Putamen (tissue), 1 donor: Measurements from ENCODE around the gene OR5D14.

Source experiments
- DNase-seq: peaks from one replicate; pipeline ENCODE4 v3.0.0-alpha.2; 2016; ENCODE audit warnings: low spot score

The OR5D14 gene

GRCh38 chr11:55795256-55795655 lies at the start of gene OR5D14:
Gene OR5D14, plus strand, starts transcription at chr11:55795556. Its CDS starts 0 bp downstream, at chr11:55795556.
- no peak for DNase-seq

- no peak for DNase-seq
Observed at GRCh38 chr11:55773138-55773537, 22.2 kb upstream of the OR5D14 start, which contains the start of gene OR5D13. Gene OR5D13, plus strand, starts transcription at chr11:55773438. Its CDS starts 0 bp downstream, at chr11:55773438.

- DNase-seq = no peak
Observed at GRCh38 chr11:55791606-55792005, 3.8 kb upstream of the OR5D14 start.

- DNase-seq = no peak
Observed at GRCh38 chr11:55793321-55793720, 2.0 kb upstream of the OR5D14 start.

- no peak for DNase-seq
Observed at GRCh38 chr11:55806248-55806647, 10.9 kb downstream of the OR5D14 start.

GRCh38 chr11:55811067-55811466 lies 15.7 kb downstream of the OR5D14 start, which contains the start of gene OR5L1:
Gene OR5L1, plus strand, starts transcription at chr11:55811367. Its CDS starts 100 bp downstream, at chr11:55811467.
- no peak for DNase-seq

- DNase-seq = no peak
Observed at GRCh38 chr11:55819330-55819729, 24.0 kb downstream of the OR5D14 start, which contains the start of gene OR5D18. Gene OR5D18, plus strand, starts transcription at chr11:55819630. Its CDS starts 0 bp downstream, at chr11:55819630.

- no peak for DNase-seq
Observed at GRCh38 chr11:55826919-55827318, 31.6 kb downstream of the OR5D14 start, which contains the start of gene OR5L2. Gene OR5L2, plus strand, starts transcription at chr11:55827219. Its CDS starts 0 bp downstream, at chr11:55827219.

- no peak for DNase-seq
Observed at GRCh38 chr11:55838452-55838851, 43.1 kb downstream of the OR5D14 start, which contains the start of gene OR5D16. Gene OR5D16, plus strand, starts transcription at chr11:55838752. Its CDS starts 0 bp downstream, at chr11:55838752.
